HEK293T (cell line): ENCODE measurements around the gene MICAL2.

Experiments used
- ARNT ChIP-seq: fragments of 450-650 bp; IDR thresholded peaks from 2 replicates; pipeline ENCODE4 v1.6.1; 2017; ENCODE audit warnings: mild to moderate bottlenecking
- BHLHE40 ChIP-seq: fragments of 450-650 bp; IDR thresholded peaks from 2 replicates; pipeline ENCODE4 v1.6.1; 2016; ENCODE audit warnings: mild to moderate bottlenecking, moderate library complexity, borderline replicate concordance
- CTBP1 ChIP-seq: fragments of 450-650 bp; IDR thresholded peaks from 2 replicates; pipeline ENCODE4 v1.6.1; 2016; ENCODE audit warnings: borderline replicate concordance
- ELF4 ChIP-seq: fragments of 450-650 bp; IDR thresholded peaks from 2 replicates; pipeline ENCODE4 v1.6.1; 2017; ENCODE audit warnings: antibody characterized with exemption
- FOXA1 ChIP-seq: fragments of 450-650 bp; IDR thresholded peaks from 2 replicates; pipeline ENCODE4 v1.6.1; 2016; ENCODE audit warnings: mild to moderate bottlenecking
- FOXK2 ChIP-seq: fragments of 450-650 bp; IDR thresholded peaks from 2 replicates; pipeline ENCODE4 v1.6.1; 2016; ENCODE audit warnings: mild to moderate bottlenecking
- FOXM1 ChIP-seq: fragments of 450-650 bp; IDR thresholded peaks from 2 replicates; pipeline ENCODE4 v1.6.1; 2017; ENCODE audit warnings: mild to moderate bottlenecking, borderline replicate concordance
- HDGF ChIP-seq: fragments of 450-650 bp; IDR thresholded peaks from 2 replicates; pipeline ENCODE4 v1.6.1; 2017; ENCODE audit warnings: antibody characterized with exemption, borderline replicate concordance
- L3MBTL2 ChIP-seq: fragments of 450-650 bp; conservative IDR thresholded peaks from 2 replicates; pipeline ENCODE4 v1.6.1; 2016; ENCODE audit warnings: mild to moderate bottlenecking
- NFRKB ChIP-seq: fragments of 450-650 bp; IDR thresholded peaks from 2 replicates; pipeline ENCODE4 v1.6.1; 2016; ENCODE audit warnings: mild to moderate bottlenecking, moderate library complexity
- SP1 ChIP-seq: fragments of 450-650 bp; IDR thresholded peaks from 2 replicates; pipeline ENCODE4 v1.6.1; 2017
- TARDBP ChIP-seq: fragments of 450-650 bp; IDR thresholded peaks from 2 replicates; pipeline ENCODE4 v1.6.1; 2016
- ZNF384 ChIP-seq: fragments of 450-650 bp; IDR thresholded peaks from 2 replicates; pipeline ENCODE4 v1.6.1; 2016

GRCh38 chr11:12237381-12237784, 127.0 kb downstream of the MICAL2 start:
- no peak for TF ChIP-seq TARDBP
- no peak for TF ChIP-seq ARNT
- no peak for TF ChIP-seq FOXM1
- no peak for TF ChIP-seq NFRKB
- TF ChIP-seq FOXK2 = no peak
- no peak for TF ChIP-seq BHLHE40
- TF ChIP-seq ZNF384 = no peak
- no peak for TF ChIP-seq L3MBTL2
- TF ChIP-seq HDGF = no peak
- TF ChIP-seq ELF4 = no peak
- TF ChIP-seq CTBP1 = no peak
- no peak for TF ChIP-seq SP1
- no peak for TF ChIP-seq FOXA1
